GM12875 (cell line): ENCODE data around the gene KCNIP3.
"Not testable (repeated sequence)": the region's sequence is repeated elsewhere in the genome, so short reads cannot be mapped to it uniquely, and the experiment has no call there.

Experiments used
- H3K4me3 ChIP-seq: one replicate; pipeline ENCODE4 v1.5.1; 2011; ENCODE audit warnings: low read depth, low read length, control low read depth
- TF ChIP-seq, protein P1 (sequence below): IDR thresholded peaks from 2 replicates; pipeline ENCODE4 v1.5.1; 2011; ENCODE audit warnings: low read depth, mild to moderate bottlenecking, control low read depth, inconsistent platforms, low read length, moderate library complexity, borderline replicate concordance; ENCODE audit not compliant: insufficient read depth

The KCNIP3 gene

DNA sequence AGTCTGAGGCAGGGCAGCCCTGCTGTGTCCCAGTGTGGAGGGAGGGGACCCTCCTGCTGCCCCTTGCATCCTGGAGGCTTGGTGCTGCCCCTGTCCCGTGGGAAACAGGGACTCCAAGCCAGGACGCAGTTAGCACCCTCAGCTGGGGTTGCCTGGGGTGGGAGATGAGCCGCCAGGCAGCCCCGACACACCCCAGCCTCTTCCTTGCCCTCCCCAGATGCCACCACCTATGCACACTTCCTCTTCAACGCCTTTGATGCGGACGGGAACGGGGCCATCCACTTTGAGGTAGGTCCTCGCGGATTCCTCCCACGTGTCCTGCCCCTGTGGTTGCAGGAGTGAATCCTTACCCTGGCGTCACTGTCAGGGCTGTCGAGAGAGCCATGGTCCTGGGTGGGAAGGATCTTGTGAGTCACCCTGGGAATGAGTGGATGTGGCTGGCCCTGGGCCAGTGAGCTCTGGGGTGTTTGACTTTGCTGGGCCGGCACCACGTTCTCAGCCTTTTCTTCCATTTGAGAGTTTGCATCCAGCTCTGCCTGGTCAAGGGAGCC lies 77.8 kb downstream of the KCNIP3 start:
- TF ChIP-seq, protein P1, sequence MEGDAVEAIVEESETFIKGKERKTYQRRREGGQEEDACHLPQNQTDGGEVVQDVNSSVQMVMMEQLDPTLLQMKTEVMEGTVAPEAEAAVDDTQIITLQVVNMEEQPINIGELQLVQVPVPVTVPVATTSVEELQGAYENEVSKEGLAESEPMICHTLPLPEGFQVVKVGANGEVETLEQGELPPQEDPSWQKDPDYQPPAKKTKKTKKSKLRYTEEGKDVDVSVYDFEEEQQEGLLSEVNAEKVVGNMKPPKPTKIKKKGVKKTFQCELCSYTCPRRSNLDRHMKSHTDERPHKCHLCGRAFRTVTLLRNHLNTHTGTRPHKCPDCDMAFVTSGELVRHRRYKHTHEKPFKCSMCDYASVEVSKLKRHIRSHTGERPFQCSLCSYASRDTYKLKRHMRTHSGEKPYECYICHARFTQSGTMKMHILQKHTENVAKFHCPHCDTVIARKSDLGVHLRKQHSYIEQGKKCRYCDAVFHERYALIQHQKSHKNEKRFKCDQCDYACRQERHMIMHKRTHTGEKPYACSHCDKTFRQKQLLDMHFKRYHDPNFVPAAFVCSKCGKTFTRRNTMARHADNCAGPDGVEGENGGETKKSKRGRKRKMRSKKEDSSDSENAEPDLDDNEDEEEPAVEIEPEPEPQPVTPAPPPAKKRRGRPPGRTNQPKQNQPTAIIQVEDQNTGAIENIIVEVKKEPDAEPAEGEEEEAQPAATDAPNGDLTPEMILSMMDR: no peak
- no peak overlapping the region for H3K4me3 ChIP-seq

DNA sequence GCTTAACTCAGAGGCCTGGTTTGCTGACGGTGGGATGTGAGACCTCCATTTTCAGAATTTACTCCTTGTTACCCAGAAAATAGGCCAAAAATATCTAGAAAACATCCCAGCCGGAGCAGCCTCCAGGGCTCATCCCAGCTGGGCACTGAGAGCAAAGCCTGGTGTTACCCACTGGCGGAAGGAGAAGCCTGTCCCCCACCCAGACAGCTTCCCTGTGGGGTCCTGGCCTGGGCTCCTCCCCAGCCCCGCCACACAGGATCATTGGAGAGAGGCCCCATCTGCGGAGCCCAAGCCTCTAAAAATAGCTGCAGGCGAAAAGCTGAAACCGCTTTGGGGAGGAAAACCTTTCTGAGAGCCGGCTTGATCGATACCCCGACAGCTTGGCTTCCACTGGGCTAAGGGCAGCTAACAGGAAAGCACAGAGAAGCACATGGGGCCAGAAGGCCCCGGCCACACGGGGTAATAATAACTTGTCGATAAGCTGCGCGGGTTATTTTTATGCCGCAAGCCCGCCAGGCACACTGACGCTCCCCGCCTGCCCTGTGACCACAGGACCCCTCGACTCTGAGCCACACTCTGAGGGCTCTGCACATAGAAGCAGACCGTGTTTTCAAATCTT lies 78.5 kb downstream of the KCNIP3 start:
- TF ChIP-seq, protein P1: no peak
- no peak overlapping the region for H3K4me3 ChIP-seq

DNA sequence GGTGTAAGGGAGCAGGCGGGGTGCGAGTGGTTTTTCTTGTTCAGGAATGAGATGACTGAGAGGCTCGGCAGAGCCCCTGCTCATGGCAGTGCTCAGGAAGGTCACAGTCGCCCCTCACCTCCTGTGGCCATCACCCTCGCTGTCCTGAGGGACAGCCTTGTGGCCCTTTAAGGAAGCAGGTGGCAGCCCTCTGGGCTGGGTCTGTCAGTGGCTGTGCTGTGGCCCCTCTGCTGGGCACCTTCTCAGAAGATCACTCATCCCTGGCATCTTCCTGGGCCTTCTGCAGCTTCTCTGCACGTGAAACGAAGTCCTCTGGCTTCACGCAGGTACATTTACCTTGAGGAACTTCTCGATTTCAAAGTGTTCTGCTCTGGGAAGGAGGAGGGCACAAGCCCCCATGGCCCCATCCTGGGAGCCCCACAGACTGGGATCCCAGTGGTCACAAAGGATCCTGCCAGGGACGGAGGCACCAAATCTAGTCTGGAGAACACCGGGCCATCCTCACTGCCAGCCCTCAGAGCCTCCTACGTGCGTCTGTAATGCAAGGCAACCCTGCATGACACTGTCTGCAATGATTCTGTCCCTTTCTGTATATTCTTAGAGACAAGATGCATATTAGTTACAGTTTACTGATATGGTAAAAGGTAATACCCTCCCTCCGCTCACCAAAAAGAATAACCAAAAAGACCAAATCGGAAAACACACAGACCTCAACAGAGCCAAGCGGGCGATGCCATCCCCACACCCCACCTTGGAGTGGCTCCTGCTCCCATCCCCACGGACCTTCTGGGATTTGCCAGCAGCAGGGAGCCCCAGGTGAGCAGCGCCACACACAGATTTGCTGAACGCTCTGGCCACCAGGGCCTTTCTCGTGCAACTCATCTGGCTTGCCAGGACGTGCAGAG lies 79.4 kb downstream of the KCNIP3 start:
- TF ChIP-seq, protein P1: no peak
- H3K4me3 ChIP-seq: no peak overlapping the region

DNA sequence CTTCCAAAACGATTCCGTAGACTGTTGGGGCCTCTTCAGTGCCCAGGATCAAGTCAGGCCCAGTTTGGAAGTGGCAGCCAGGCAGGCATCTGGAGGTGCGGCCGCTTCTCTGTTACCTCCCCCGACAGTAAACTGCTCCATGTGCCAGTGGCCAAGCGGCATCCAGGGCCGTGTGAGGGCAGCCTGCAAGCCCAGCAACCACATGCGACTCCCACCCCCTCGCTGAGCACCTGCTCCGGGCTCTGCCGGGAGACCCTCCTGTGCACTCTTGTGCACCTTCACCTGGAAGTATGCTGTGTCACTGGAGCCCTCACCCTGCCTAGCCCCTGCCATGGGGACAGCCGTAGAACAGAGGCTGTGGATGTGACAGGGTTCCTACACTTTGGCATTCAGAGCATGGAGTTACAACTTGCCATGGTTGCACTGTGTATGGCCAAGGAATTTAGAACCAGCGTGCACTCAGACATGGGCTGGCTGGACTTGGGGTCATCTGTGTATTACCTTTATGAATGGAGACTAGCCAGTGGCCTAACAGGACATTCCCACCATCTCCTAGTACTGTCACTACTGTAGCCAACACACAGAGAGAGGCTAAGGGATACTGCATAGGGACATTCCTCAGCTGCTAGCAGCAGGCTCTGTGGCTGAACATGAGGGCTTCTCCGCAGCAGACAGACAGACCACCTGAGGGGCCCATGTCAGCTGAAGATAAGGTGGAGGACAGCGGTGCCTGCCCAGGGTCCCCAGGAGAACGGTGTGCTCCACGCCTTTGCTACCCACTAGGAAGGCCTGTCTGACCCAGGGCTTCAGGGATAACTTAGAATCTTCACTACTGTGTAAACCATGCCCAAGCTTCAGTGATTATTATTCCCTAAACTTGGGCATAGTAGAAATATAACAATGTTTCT lies 80.3 kb downstream of the KCNIP3 start:
- H3K4me3 ChIP-seq: no peak overlapping the region
- TF ChIP-seq, protein P1: no peak

DNA sequence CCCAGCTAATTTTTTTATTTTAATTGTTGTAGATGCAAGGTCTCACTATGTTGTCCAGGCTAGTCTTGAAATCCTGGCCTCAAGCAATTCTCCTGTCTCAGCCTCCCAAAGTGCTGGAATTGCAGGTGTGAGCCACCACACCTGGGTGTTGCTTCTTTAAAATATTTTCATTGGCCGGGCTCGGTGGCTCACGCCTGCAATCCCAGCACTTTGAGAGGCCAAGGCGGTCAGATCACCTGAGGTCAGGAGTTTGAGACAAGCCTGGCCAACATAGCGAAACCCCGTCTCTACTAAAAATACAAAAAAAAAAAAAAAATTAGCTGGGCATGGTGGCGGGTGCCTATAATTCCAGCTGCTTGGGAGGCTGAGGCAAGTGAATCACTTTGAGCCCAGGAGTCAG lies 81.1 kb downstream of the KCNIP3 start:
- not testable (repeated sequence) for H3K4me3 ChIP-seq

DNA sequence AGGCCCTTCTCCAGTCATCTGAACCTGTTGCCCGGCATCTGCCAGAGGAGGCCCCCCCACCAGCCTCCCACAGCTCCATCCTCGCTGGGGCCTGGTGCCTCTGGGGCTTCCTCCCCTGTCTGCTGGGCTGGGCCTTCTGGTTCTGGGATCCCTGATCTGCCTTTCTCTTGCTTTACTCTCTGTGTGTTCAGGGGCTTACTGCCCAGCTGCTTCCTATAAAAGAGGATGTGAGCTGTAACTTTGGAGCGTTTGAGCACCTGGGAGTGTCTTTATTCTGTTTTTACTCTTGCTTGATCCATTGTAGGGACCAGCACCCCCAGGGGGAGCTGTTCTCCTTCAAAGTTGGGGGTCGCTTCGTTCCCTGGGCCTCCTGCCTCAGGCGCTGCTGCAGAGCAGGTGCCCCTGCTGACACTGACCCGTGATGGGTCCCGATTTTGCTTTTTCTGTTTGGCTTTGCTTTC lies 82.3 kb downstream of the KCNIP3 start:
- no peak overlapping the region for H3K4me3 ChIP-seq
- TF ChIP-seq, protein P1: peak; percentile 38; the same call in 1 of the 2 replicates

DNA sequence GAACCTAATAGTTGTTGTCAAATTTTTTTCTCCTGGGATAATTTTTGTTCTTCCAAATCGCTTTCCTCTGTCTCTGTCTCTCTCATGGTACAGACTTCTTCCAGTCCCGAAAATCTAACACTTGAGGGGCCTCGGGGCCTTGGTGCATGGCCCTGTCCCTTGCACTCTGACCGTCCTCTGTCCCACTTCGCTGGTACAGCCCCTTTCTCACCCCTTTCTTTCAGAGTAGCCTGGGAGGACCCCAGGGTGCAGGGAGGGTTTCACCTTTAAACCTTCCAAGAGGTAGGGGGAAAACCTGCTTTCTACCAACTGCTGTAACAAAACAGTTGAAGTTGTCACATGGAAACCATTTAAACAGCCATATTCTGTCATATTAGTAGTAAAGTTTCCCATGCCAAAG lies 83.1 kb downstream of the KCNIP3 start:
- TF ChIP-seq, protein P1: no peak
- no peak overlapping the region for H3K4me3 ChIP-seq
